Vagina (tissue), 2 donors: ENCODE data around the gene YPEL1.

Experiments
- POLR2A ChIP-seq, 2 donors: fragments of 450-650 bp; IDR thresholded peaks; one replicate each; pipeline ENCODE4 v1.6.1; 2017; ENCODE audit warnings: antibody characterized with exemption in 2 of 2, mild to moderate bottlenecking in 2 of 2, moderate library complexity in 2 of 2
- TF ChIP-seq, protein P1 (sequence below), 3 experiments: fragments of 450-650 bp in 2 of 3; fragments of 200-600 bp in 1 of 3; sonication (generic) in 1 of 3; IDR thresholded peaks; one replicate each; pipeline ENCODE4 v1.5.1; 2017 to 2019; ENCODE audit warnings: antibody characterized with exemption in 3 of 3, mild to moderate bottlenecking in 2 of 3, moderate library complexity in 2 of 3

DNA sequence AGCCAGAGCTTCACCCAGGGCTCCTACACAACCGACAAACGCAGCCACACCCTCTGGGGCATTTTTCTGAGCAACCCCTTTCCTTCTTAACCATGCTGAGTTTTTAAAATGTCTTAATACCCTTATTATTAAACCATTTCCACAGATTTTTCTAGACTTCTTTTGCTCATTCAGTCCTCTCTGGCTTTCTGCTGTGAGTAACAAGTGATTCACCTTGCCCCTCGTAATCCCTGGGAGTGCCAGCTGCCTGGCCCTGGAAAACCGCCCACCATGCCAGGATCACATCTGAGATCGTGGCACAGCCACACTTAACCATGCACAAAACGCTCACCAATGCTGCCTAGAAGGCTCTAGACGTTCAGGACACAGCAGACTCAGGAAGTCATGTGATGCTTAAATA lies 25.4 kb downstream of the YPEL1 start:
- TF ChIP-seq, protein P1, sequence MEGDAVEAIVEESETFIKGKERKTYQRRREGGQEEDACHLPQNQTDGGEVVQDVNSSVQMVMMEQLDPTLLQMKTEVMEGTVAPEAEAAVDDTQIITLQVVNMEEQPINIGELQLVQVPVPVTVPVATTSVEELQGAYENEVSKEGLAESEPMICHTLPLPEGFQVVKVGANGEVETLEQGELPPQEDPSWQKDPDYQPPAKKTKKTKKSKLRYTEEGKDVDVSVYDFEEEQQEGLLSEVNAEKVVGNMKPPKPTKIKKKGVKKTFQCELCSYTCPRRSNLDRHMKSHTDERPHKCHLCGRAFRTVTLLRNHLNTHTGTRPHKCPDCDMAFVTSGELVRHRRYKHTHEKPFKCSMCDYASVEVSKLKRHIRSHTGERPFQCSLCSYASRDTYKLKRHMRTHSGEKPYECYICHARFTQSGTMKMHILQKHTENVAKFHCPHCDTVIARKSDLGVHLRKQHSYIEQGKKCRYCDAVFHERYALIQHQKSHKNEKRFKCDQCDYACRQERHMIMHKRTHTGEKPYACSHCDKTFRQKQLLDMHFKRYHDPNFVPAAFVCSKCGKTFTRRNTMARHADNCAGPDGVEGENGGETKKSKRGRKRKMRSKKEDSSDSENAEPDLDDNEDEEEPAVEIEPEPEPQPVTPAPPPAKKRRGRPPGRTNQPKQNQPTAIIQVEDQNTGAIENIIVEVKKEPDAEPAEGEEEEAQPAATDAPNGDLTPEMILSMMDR (IDR thresholded peaks at IDR 0.05) = no peak
- no peak for TF ChIP-seq POLR2A (IDR thresholded peaks at IDR 0.05)
